ENCODE data around the gene COL8A2. TPM values are rescaled to one million over a fixed set of nuclear protein-coding genes. Genes with fewer than 3 reads are reported as not detected.

The COL8A2 gene
- 0.06 and 0.65 TPM in 2 replicates for total RNA-seq

DNA sequence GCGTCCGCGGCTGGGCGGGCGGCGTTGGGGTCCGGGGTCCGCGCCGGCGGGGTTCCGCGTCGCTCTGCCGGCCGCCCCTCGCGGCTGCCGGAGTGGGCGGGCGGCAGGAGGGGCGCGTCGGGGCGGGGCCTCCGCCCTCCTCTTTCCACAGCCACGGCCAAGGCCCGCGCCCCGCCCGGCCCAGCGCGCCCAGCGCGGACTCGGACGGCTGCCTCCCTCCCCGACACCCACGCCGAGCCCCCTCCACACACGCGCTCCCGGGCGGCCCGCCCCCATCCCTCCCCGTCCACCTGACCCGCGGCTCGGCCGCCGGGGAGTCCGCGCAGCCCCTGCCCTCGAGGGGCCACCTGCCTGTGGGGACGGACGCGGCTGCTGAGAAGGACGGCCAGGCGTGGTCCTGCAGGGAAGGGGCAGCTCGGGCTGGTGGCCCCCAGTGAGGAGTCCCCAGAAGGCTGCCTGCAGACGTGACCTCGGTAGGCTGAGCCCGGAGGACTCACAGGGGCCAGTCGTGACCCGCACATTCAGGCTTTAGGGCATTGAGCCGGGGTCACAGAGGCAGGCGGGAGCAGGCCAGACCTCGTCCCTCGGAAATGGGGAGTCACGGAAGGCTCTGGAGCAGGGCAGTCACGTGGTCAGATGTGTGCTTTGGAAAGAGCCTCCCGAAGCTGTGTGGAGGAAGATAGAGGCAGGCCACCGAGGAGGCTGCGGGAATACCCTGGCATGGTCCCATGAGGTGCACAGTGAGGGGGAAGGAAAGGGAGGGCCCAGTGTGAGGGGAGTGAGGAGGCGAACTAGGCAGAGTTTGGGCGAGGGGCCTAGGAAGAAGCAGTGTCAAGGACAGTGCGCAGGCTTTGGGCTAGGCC, at the start of gene COL8A2:
Gene COL8A2, minus strand, starts transcription at position 94 of the 863 bp plus-strand sequence. CDS start 24,980 bp downstream, outside the sequence.
- TF ChIP-seq, protein P1, sequence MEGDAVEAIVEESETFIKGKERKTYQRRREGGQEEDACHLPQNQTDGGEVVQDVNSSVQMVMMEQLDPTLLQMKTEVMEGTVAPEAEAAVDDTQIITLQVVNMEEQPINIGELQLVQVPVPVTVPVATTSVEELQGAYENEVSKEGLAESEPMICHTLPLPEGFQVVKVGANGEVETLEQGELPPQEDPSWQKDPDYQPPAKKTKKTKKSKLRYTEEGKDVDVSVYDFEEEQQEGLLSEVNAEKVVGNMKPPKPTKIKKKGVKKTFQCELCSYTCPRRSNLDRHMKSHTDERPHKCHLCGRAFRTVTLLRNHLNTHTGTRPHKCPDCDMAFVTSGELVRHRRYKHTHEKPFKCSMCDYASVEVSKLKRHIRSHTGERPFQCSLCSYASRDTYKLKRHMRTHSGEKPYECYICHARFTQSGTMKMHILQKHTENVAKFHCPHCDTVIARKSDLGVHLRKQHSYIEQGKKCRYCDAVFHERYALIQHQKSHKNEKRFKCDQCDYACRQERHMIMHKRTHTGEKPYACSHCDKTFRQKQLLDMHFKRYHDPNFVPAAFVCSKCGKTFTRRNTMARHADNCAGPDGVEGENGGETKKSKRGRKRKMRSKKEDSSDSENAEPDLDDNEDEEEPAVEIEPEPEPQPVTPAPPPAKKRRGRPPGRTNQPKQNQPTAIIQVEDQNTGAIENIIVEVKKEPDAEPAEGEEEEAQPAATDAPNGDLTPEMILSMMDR (conservative IDR thresholded peaks at IDR 0.05; ENCODE audit: low read depth, low read length), result no peak
- H3K4me3 ChIP-seq (ENCODE audit: low read depth, low read length), result peak within 1 kb of the TSS; percentile 4
- no peak for DNase-seq (ENCODE audit: low read depth)

DNA sequence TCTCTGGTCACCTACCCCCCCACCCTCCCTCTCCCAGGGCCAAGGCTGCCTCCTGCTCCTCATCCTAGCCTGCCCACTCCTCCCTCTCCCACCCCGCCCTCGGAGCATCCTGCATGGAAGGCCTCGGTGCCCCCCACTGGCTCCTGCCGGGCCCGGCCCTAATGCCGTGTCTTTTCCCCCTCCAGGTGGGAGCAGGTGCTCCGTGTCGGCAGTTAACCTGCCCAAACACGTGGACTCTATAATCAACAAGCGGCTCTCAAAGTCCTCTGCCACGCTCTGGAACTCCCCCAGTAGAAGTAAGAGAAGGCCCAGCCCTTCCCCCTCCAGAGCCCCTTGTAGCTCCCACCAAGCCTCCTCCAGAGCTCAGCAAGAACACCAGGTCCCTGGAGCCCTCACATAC, 49.7 kb upstream of the COL8A2 start:
- TF ChIP-seq, protein P1 (conservative IDR thresholded peaks at IDR 0.05; ENCODE audit: low read depth, low read length), result no peak
- DNase-seq (ENCODE audit: low read depth), result no peak
- no peak overlapping the region for H3K4me3 ChIP-seq (ENCODE audit: low read depth, low read length)

GRCh38 chr1:36172983-36173382, 48.0 kb upstream of the COL8A2 start:
- TF ChIP-seq, protein P1 (conservative IDR thresholded peaks at IDR 0.05; ENCODE audit: low read depth, low read length), result no peak
- DNase-seq (ENCODE audit: low read depth), result no peak
- H3K4me3 ChIP-seq (ENCODE audit: low read depth, low read length), result no peak overlapping the region

- TF ChIP-seq, protein P1 (conservative IDR thresholded peaks at IDR 0.05; ENCODE audit: low read depth, low read length), result no peak
- H3K4me3 ChIP-seq (ENCODE audit: low read depth, low read length), result no peak overlapping the region
- no peak for DNase-seq (ENCODE audit: low read depth)
These were observed 47.2 kb upstream of the COL8A2 start for GRCh38 chr1:36172017-36172747.

- no peak overlapping the region for H3K4me3 ChIP-seq (ENCODE audit: low read depth, low read length)
- no peak for DNase-seq (ENCODE audit: low read depth)
- TF ChIP-seq, protein P1 (conservative IDR thresholded peaks at IDR 0.05; ENCODE audit: low read depth, low read length), result no peak
These were observed 45.8 kb upstream of the COL8A2 start for GRCh38 chr1:36170643-36171412.

DNA sequence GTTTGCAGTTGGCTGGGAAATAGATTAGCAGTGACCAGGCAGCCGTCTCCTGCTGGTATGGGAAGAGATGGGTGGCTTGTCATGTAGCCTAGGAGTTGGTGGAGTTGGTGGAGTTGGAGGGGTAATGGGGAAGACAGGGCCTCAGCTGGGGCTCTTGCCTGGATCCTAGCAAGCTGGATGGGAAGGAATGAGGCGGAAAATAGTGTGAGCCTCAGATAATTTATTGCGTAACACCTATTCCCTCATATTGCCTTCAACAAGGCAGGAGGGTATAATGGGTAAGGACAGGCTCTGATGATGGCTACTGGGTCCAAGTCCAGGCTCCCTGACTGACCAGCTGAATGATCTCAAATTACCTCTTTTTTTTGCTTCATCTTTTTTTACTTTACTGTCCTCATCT, 43.5 kb upstream of the COL8A2 start:
- H3K4me3 ChIP-seq (ENCODE audit: low read depth, low read length), result no peak overlapping the region
- DNase-seq (ENCODE audit: low read depth), result no peak
- TF ChIP-seq, protein P1 (conservative IDR thresholded peaks at IDR 0.05; ENCODE audit: low read depth, low read length), result no peak

Measured in epithelial cell of proximal tubule (primary cell).